Calu3 (cell line): ENCODE measurements around the gene SPDEF. TPM values are rescaled to one million over a fixed set of nuclear protein-coding genes. Genes with fewer than 3 reads are reported as not detected.

Source experiments
- BruUV-seq: library from RNA; stranded (reverse); fragments of 400-500 nt; replicated peaks from 2 replicates; lab custom pipeline; 2021; lab: Mats Ljungman, UMichigan
- CTCF ChIA-PET: fragments of 300-600 bp; sonication (Branson Sonifier 250); formaldehyde crosslinking; loops from one replicate; lab custom pipeline; 2022; ENCODE audit warnings: antibody characterized with exemption; lab: Charles Lee
- DNase-seq: peaks from one replicate; pipeline ENCODE4 v3.0.0; 2022
- H3K27ac Mint-ChIP-seq: one replicate; pipeline ENCODE4 v1.8.0; 2022; ENCODE audit warnings: mixed read lengths; ENCODE audit not compliant: unreplicated experiment
- H3K27me3 Mint-ChIP-seq: one replicate; pipeline ENCODE4 v1.8.0; 2022; ENCODE audit warnings: mixed read lengths; ENCODE audit not compliant: unreplicated experiment
- H3K36me3 Mint-ChIP-seq: one replicate; pipeline ENCODE4 v1.8.0; 2022; ENCODE audit warnings: mild to moderate bottlenecking, moderate library complexity, mixed read lengths; ENCODE audit not compliant: insufficient read depth, unreplicated experiment
- H3K4me1 Mint-ChIP-seq: one replicate; pipeline ENCODE4 v1.8.0; 2022; ENCODE audit warnings: mild to moderate bottlenecking, low read depth, mixed read lengths; ENCODE audit not compliant: unreplicated experiment
- H3K4me3 Mint-ChIP-seq: one replicate; pipeline ENCODE4 v1.8.0; 2022; ENCODE audit warnings: mild to moderate bottlenecking, low read depth, moderate library complexity, mixed read lengths; ENCODE audit not compliant: unreplicated experiment
- H3K9me3 Mint-ChIP-seq: one replicate; pipeline ENCODE4 v1.8.0; 2022; ENCODE audit warnings: low read depth, mixed read lengths; ENCODE audit not compliant: unreplicated experiment
- CTCF ChIP-seq: fragments of 200-600 bp; IDR thresholded peaks from one replicate; pipeline ENCODE4 v1.8.0; 2022; ENCODE audit warnings: antibody characterized with exemption; ENCODE audit not compliant: unreplicated experiment
- intact Hi-C: fragments of 100-400 bp; cut with micrococcal nuclease; formaldehyde crosslinking; loops from one replicate; pipeline ENCODE4 v1.10.0; 2022; ENCODE audit not compliant: unreplicated experiment
- total RNA-seq: library from RNA; stranded (reverse); gene quantifications from 2 replicates; pipeline ENCODE4 v1.2.3, GENCODE V29; 2022

SPDEF gene
- total RNA-seq, 1 experiment from 2014 or later: 7.9 TPM

- H3K4me1 Mint-ChIP-seq: peaks cover 13% of the 10 kb centered on the region
- CTCF ChIA-PET: no interaction called here
- no peak for TF ChIP-seq CTCF
- H3K4me3 Mint-ChIP-seq: no peak overlapping the region
- no TSS peak for BruUV-seq
- H3K27ac Mint-ChIP-seq: no peak overlapping the region
- H3K36me3 Mint-ChIP-seq: peaks cover 15% of the 10 kb centered on the region
- DNase-seq: no peak
- H3K27me3 Mint-ChIP-seq: no peaks in the 10 kb centered on the region
- H3K9me3 Mint-ChIP-seq: no peaks in the 10 kb centered on the region
- intact Hi-C loops: no loop called here
Measured at GRCh38 chr6:34584694-34585093, 28.6 kb upstream of the SPDEF start.

DNA sequence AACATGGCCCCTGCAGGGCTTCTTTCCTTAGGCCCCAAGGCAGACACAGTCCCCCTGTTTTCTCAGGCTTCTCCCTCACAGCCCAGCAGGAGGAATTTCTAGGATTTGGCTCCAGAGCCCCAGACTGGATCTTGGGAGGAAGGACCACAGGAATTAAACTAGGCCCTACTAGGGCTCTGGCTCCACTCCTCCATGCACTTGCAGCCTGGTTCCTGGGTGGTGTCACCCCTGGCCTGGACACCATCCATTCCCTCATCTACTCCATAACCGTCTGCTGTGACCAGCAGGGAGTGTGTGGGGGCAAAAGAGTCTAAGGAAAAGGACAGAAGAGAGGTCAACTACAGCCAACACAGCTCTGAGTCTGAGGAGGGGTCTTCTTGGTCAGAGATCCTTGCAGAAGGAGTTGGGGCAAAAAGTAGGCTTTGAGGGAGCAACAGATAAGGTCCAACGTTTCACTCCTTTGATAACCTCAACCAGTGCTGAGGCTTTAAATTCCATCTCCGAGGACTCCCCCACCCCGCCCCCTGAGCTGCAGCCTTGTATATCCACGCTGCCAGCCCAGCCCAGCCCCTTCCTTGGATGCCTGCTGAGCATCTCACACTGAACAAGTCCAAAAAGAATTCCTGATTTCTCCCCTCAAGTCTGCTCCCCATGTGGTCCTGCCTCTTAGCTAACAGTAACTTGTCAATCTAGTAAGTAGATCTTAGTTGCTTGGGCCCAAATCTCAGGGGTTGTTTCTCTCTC, 27.9 kb upstream of the SPDEF start:
- TF ChIP-seq CTCF: no peak
- CTCF ChIA-PET: interaction anchor here (0.6 kb wide), 3 partner anchors 17 to 1348 kb away, joined by 3 to 7 read pairs (median 3); no protein-coding TSS in a partner anchor
- no peak for DNase-seq
- Mint-ChIP-seq H3K36me3 (peaks cover 9% of the 10 kb centered on the region), H3K9me3 (no peaks in the 10 kb centered on the region), H3K4me3 (no peak overlapping the region), H3K27me3 (no peaks in the 10 kb centered on the region), H3K27ac (no peak overlapping the region), H3K4me1 (peaks cover 13% of the 10 kb centered on the region)
- no TSS peak for BruUV-seq
- intact Hi-C loops: loop anchor here (1.0 kb wide), 1 partner anchor 124 kb away; no protein-coding TSS in a partner anchor

DNA sequence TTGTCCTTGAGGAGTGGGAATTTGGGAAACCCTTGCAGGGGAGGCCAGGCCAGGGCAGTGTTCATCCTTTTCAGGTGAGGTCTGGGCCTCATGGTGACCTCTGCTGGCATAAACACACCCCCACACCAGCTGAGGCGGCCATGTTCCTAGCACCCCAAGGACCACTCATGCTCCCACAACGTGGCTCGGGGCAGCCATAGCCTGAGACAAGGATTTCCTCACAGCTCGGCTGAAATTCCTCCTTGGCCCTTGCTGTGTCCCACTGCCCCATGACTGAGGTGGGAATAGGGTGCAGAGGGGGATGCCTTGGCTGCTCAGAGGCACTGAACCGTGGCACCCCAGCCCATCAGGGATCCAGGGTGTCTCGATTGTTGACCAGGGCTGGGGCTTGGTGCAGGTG, 27.3 kb upstream of the SPDEF start:
- no TSS peak for BruUV-seq
- Mint-ChIP-seq H3K9me3 (no peaks in the 10 kb centered on the region), H3K27me3 (no peaks in the 10 kb centered on the region), H3K4me3 (no peak overlapping the region), H3K27ac (no peak overlapping the region), H3K4me1 (peaks cover 13% of the 10 kb centered on the region), H3K36me3 (peaks cover 5% of the 10 kb centered on the region)
- DNase-seq: peak; percentile 54
- CTCF ChIA-PET: interaction anchor here (0.6 kb wide), 5 partner anchors 16 to 1348 kb away, joined by 3 to 7 read pairs (median 3); no protein-coding TSS in a partner anchor
- peak; percentile 59 for TF ChIP-seq CTCF
- intact Hi-C loops: loop anchor here (1.0 kb wide), 1 partner anchor 123 kb away; no protein-coding TSS in a partner anchor

- no peaks in the 10 kb centered on the region for H3K9me3 Mint-ChIP-seq
- CTCF ChIA-PET: no interaction called here
- DNase-seq: no peak
- TF ChIP-seq CTCF: no peak
- H3K36me3 Mint-ChIP-seq: peaks cover 5% of the 10 kb centered on the region
- peaks cover 14% of the 10 kb centered on the region for H3K4me1 Mint-ChIP-seq
- no peak overlapping the region for H3K27ac Mint-ChIP-seq
- intact Hi-C loops: no loop called here
- H3K27me3 Mint-ChIP-seq: no peaks in the 10 kb centered on the region
- H3K4me3 Mint-ChIP-seq: no peak overlapping the region
- no TSS peak for BruUV-seq
Measured at GRCh38 chr6:34581561-34581920, 25.4 kb upstream of the SPDEF start.
